SU-DHL-6 (cell line): ENCODE measurements around the gene PRR15.

Experiments
- EZH2phosphoT487 ChIP-seq: fragments of 200-600 bp; sonication (generic), shearing (Covaris generic); conservative IDR thresholded peaks from 2 replicates; pipeline ENCODE4 v1.6.1; 2018; ENCODE audit warnings: mild to moderate bottlenecking, antibody characterized with exemption, low read length, moderate library complexity, mixed read lengths
- TF ChIP-seq, protein P1 (sequence below): fragments of 200-600 bp; sonication (generic); IDR thresholded peaks from one replicate; pipeline ENCODE4 v1.5.1; 2017; ENCODE audit warnings: antibody characterized with exemption, mild to moderate bottlenecking, low read length, moderate library complexity; ENCODE audit not compliant: insufficient read depth, poor library complexity, severe bottlenecking

DNA sequence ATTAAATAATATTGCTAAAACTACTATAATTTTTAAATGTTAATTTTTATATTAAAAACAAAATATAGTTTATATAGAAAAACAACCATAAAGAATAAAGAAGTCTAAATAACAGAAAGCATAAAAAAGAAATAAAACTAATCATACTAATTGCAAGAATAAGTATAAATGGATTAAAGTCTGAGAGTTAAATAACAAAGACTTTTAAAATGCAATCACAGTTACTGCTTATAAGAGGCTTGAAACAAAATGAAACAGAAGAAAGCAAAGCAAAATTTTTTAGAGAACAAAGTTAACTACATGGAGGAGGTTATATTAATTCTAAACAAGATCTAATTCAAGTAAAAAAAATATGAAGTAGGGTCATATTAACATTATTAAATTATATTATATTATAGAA lies 41.1 kb downstream of the PRR15 start:
- TF ChIP-seq, protein P1, sequence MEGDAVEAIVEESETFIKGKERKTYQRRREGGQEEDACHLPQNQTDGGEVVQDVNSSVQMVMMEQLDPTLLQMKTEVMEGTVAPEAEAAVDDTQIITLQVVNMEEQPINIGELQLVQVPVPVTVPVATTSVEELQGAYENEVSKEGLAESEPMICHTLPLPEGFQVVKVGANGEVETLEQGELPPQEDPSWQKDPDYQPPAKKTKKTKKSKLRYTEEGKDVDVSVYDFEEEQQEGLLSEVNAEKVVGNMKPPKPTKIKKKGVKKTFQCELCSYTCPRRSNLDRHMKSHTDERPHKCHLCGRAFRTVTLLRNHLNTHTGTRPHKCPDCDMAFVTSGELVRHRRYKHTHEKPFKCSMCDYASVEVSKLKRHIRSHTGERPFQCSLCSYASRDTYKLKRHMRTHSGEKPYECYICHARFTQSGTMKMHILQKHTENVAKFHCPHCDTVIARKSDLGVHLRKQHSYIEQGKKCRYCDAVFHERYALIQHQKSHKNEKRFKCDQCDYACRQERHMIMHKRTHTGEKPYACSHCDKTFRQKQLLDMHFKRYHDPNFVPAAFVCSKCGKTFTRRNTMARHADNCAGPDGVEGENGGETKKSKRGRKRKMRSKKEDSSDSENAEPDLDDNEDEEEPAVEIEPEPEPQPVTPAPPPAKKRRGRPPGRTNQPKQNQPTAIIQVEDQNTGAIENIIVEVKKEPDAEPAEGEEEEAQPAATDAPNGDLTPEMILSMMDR, result no peak
- TF ChIP-seq EZH2phosphoT487, result no peak
